PC-9 (cell line): ENCODE measurements around the gene ODF2.

Experiments used
- EZH2 ChIP-seq: fragments of 200-600 bp; sonication (generic); IDR thresholded peaks from 2 replicates; pipeline ENCODE4 v1.8.0; 2017; ENCODE audit warnings: antibody characterized with exemption, low read depth
- TF ChIP-seq, protein P1 (sequence below): fragments of 200-600 bp; sonication (generic); conservative IDR thresholded peaks from 2 replicates; pipeline ENCODE4 v1.6.1; 2017; ENCODE audit warnings: mixed run types, antibody characterized with exemption, mild to moderate bottlenecking, moderate library complexity

DNA sequence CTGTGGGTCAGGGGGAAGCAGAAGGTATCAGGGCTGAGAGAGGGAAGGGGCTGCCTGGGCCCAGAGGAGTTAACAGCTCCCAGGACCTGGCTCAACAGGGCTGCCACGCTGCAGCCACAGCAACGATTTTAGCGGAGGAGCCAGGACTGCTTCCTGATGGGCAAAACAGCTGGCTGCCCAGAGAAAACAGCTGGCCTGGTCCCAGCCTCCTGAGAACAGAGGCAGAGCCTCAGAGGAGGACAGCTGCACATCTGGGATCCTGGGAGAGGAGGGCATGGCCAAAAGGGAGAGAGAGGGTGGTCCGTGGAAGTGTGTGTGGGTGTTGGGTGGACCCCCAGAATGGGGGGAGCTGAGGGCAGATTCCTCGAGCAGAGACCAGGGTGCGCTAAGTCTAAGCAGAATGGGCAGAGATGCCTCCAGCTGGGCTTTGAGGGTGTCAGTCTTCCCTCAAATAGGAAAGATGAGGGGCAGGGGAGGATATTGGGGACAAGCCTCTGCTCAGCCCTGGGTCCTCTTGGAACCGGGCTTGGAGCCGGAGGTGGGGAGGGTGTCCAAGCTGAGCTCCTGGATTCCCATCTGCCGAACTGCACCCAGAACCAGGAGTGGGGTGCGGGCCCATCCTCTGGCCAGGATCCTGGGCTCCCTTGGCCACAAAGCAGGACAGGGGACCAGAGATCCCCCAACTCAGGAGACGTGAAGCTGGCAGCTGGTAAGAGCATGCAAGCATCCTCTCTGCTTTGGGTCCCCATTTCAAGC, 44.3 kb upstream of the ODF2 start:
- TF ChIP-seq, protein P1, sequence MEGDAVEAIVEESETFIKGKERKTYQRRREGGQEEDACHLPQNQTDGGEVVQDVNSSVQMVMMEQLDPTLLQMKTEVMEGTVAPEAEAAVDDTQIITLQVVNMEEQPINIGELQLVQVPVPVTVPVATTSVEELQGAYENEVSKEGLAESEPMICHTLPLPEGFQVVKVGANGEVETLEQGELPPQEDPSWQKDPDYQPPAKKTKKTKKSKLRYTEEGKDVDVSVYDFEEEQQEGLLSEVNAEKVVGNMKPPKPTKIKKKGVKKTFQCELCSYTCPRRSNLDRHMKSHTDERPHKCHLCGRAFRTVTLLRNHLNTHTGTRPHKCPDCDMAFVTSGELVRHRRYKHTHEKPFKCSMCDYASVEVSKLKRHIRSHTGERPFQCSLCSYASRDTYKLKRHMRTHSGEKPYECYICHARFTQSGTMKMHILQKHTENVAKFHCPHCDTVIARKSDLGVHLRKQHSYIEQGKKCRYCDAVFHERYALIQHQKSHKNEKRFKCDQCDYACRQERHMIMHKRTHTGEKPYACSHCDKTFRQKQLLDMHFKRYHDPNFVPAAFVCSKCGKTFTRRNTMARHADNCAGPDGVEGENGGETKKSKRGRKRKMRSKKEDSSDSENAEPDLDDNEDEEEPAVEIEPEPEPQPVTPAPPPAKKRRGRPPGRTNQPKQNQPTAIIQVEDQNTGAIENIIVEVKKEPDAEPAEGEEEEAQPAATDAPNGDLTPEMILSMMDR: no peak
- no peak for TF ChIP-seq EZH2
